Transverse colon (tissue), 4 donors: Measurements from ENCODE around the gene NKD2.

Experiments used
- EP300 ChIP-seq: sonication (generic); formaldehyde crosslinking; IDR thresholded peaks from one replicate; pipeline ENCODE4 v1.6.1; 2017; ENCODE audit warnings: antibody characterized with exemption, low read depth
- POLR2A ChIP-seq: fragments of 450-650 bp; IDR thresholded peaks from one replicate; pipeline ENCODE4 v1.6.1; 2016; ENCODE audit warnings: antibody characterized with exemption, mild to moderate bottlenecking, moderate library complexity
- POLR2AphosphoS5 ChIP-seq, 3 donors: sonication (generic); formaldehyde crosslinking; IDR thresholded peaks; one replicate each; pipeline ENCODE4 v1.6.1; 2016; ENCODE audit warnings: antibody characterized with exemption in 3 of 3
- TF ChIP-seq, protein P1 (sequence below), 5 experiments: fragments of 200-600 bp in 3 of 5; fragments of 450-650 bp in 2 of 5; sonication (generic) in 3 of 5; IDR thresholded peaks; 1 replicate in 2 of 5; 2 replicates in 3 of 5; pipeline ENCODE4 v1.5.1; 2016 to 2017; ENCODE audit warnings: antibody characterized with exemption in 5 of 5, inconsistent platforms in 3 of 5, mild to moderate bottlenecking in 2 of 5, moderate library complexity in 1 of 5

DNA sequence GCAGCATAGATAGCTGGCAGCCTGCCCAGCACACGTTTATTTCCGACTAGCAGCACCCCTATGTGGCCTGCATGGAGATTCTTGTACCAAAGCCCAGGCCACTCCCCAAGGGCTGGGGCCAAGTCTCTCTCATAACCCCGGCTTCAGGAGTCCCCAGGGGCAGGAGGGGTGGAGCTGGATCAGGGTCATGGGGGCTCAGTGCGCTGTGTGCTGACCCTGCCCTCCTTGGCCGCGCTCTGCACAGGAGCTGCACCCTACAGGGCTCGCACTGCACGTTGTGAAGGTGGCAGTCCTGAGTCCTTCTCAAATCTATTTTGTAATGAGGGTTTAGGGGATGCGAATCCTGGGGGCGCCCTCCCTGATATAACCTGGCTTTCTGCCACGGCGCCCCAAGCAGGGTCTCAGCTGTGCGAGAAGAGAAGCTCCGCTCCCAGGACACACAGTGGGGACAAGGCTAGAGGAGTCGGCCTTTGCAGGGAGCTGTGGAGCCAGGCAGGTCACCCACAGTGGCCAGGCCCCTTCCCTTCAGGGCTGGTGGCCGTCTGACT lies 28.6 kb downstream of the NKD2 start:
- TF ChIP-seq POLR2AphosphoS5 (IDR thresholded peaks at IDR 0.05) (no peak), POLR2A (no peak), EP300 (no peak)
- TF ChIP-seq, protein P1, sequence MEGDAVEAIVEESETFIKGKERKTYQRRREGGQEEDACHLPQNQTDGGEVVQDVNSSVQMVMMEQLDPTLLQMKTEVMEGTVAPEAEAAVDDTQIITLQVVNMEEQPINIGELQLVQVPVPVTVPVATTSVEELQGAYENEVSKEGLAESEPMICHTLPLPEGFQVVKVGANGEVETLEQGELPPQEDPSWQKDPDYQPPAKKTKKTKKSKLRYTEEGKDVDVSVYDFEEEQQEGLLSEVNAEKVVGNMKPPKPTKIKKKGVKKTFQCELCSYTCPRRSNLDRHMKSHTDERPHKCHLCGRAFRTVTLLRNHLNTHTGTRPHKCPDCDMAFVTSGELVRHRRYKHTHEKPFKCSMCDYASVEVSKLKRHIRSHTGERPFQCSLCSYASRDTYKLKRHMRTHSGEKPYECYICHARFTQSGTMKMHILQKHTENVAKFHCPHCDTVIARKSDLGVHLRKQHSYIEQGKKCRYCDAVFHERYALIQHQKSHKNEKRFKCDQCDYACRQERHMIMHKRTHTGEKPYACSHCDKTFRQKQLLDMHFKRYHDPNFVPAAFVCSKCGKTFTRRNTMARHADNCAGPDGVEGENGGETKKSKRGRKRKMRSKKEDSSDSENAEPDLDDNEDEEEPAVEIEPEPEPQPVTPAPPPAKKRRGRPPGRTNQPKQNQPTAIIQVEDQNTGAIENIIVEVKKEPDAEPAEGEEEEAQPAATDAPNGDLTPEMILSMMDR (IDR thresholded peaks at IDR 0.05), result no peak
